ENCODE data around the gene RAD23B.

Gene RAD23B

GRCh38 chr9:107268560-107268959, 14.5 kb upstream of the RAD23B start:
- DNase-seq (ENCODE audit: low spot score): no peak

GRCh38 chr9:107269254-107269653, 13.8 kb upstream of the RAD23B start:
- no peak for DNase-seq (ENCODE audit: low spot score)

- no peak for DNase-seq (ENCODE audit: low spot score)
Observed at GRCh38 chr9:107269681-107270080, 13.4 kb upstream of the RAD23B start.

GRCh38 chr9:107270082-107270481, 13.0 kb upstream of the RAD23B start:
- DNase-seq (ENCODE audit: low spot score): no peak

- DNase-seq (ENCODE audit: low spot score): no peak
Observed at GRCh38 chr9:107270580-107270979, 12.5 kb upstream of the RAD23B start.

- DNase-seq (ENCODE audit: low spot score): no peak
Observed at GRCh38 chr9:107273634-107274033, 9.4 kb upstream of the RAD23B start.

GRCh38 chr9:107274096-107274495, 9.0 kb upstream of the RAD23B start:
- no peak for DNase-seq (ENCODE audit: low spot score)

- DNase-seq (ENCODE audit: low spot score): no peak
Observed at GRCh38 chr9:107274953-107275422, 8.1 kb upstream of the RAD23B start.

GRCh38 chr9:107275530-107275929, 7.5 kb upstream of the RAD23B start:
- DNase-seq (ENCODE audit: low spot score): no peak

GRCh38 chr9:107276966-107277710, 5.9 kb upstream of the RAD23B start:
- DNase-seq (ENCODE audit: low spot score): no peak

GRCh38 chr9:107277801-107278200, 5.3 kb upstream of the RAD23B start:
- no peak for DNase-seq (ENCODE audit: low spot score)

GRCh38 chr9:107279086-107279485, 4.0 kb upstream of the RAD23B start:
- DNase-seq (ENCODE audit: low spot score): no peak

GRCh38 chr9:107280543-107280942, 2.5 kb upstream of the RAD23B start:
- no peak for DNase-seq (ENCODE audit: low spot score)

GRCh38 chr9:107281184-107281583, 1.9 kb upstream of the RAD23B start:
- no peak for DNase-seq (ENCODE audit: low spot score)

- DNase-seq (ENCODE audit: low spot score): peak; percentile 4
Observed at GRCh38 chr9:107281922-107282667, 984 bp upstream of the RAD23B start.

GRCh38 chr9:107283623-107284616, 841 bp downstream of the RAD23B start:
- peak; percentile 71 for DNase-seq (ENCODE audit: low spot score)

GRCh38 chr9:107284636-107285035, 1.6 kb downstream of the RAD23B start:
- no peak for DNase-seq (ENCODE audit: low spot score)

GRCh38 chr9:107285286-107285685, 2.2 kb downstream of the RAD23B start:
- no peak for DNase-seq (ENCODE audit: low spot score)

GRCh38 chr9:107286057-107286456, 3.0 kb downstream of the RAD23B start:
- DNase-seq (ENCODE audit: low spot score): no peak

- no peak for DNase-seq (ENCODE audit: low spot score)
Observed at GRCh38 chr9:107288701-107289100, 5.6 kb downstream of the RAD23B start.

GRCh38 chr9:107290619-107291018, 7.5 kb downstream of the RAD23B start:
- no peak for DNase-seq (ENCODE audit: low spot score)
